ENCODE results near the gene RDH13. TPM values are rescaled to one million over a fixed set of nuclear protein-coding genes. Genes with fewer than 3 reads are reported as not detected.

RDH13 gene
- total and polyA plus RNA-seq, 2 of the 8 experiments (the other 6 are each of a cell fraction or from before 2014, with no cell fraction given) = 15.9 to 31.5 TPM

DNA sequence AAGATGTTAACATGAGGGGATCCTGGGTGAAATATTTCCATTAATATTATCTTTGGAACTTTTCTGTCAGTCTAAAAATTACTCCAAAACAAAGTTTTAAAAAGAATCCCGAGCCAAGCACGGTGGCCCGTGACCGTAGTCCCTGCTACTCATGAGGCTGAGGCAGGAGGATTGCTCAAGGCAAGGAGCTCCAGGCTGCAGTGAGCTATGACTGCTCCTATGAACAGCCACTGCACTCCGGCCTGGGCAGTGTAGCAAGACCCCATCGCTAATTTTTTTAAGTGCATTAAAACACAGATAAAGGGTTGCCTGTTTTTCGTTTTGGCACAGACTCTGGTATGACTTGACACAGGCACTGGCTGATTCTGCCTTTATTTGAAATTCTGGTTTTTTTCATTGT is 31.8 kb downstream of the RDH13 start:
- Histone ChIP-seq H3K27me3 (replicated peaks in 1 of 4; ENCODE audit: control insufficient read depth in 3 of 4, extremely low read depth in 1 of 4, insufficient read depth in 3 of 4, low read length in 3 of 4) (no peaks in the 10 kb centered on the region), H2AK5ac (ENCODE audit: low read depth, low read length) (no peak overlapping the region), H3K79me2 (ENCODE audit: control insufficient read depth in 1 of 2, insufficient read depth in 2 of 2, low read length in 2 of 2) (peaks cover 0 to 22% of the 10 kb centered on the region in 2 experiments; a peak in 1 of 4 replicates), H3K79me1 (ENCODE audit: low read depth, low read length) (peaks cover 3% of the 10 kb centered on the region; the same call in 1 of the 2 replicates), H3K56ac (replicated peaks; ENCODE audit: insufficient read length, low read depth, low read length) (no peak overlapping the region), H2BK15ac (ENCODE audit: low read length) (no peak overlapping the region), H3K4me2 (ENCODE audit: insufficient read depth in 1 of 2, low read depth in 2 of 2, low read length in 2 of 2) (no peak overlapping the region), H4K8ac (ENCODE audit: extremely low read depth, insufficient read depth, low read length) (no peak overlapping the region), H4K20me1 (replicated peaks in 1 of 2; ENCODE audit: control insufficient read depth in 1 of 2, insufficient read depth in 2 of 2, low read length in 2 of 2) (peaks cover 2 to 3% of the 10 kb centered on the region in 2 experiments), H3K9me3 (ENCODE audit: insufficient read depth in 2 of 2, low read depth in 1 of 2, low read length in 1 of 2) (no peaks in the 10 kb centered on the region; a peak in 1 of 4 replicates), H2AFZ (ENCODE audit: low read length) (no peak overlapping the region), H3K14ac (ENCODE audit: insufficient read length) (no peak overlapping the region), H3K23me2 (ENCODE audit: low read depth, low read length) (no peaks in the 10 kb centered on the region; the same call in 1 of the 2 replicates), H3K23ac (ENCODE audit: insufficient read length) (no peak overlapping the region), H4K91ac (replicated peaks; ENCODE audit: insufficient read length, low read length) (no peak overlapping the region), H3K36me3 (ENCODE audit: control insufficient read depth in 2 of 4, insufficient read depth in 4 of 4, low read length in 3 of 4) (no peaks in the 10 kb centered on the region), H3K4me1 (replicated peaks in 1 of 4; ENCODE audit: control insufficient read depth in 3 of 4, insufficient read depth in 4 of 4, low read length in 3 of 4) (no peaks in the 10 kb centered on the region), H4K5ac (ENCODE audit: insufficient read length, low read depth, low read length) (no peak overlapping the region), H2BK5ac (ENCODE audit: low read depth, low read length) (no peak overlapping the region), H3K4ac (replicated peaks; ENCODE audit: insufficient read length, low read depth, low read length) (no peak overlapping the region), H3K4me3 (ENCODE audit: extremely low read depth in 1 of 4, insufficient read depth in 2 of 4, low read depth in 3 of 4, low read length in 4 of 4) (no peak overlapping the region), H2BK20ac (ENCODE audit: low read length) (no peak overlapping the region), H3K9ac (replicated peaks in 1 of 4; ENCODE audit: extremely low read depth in 1 of 4, low read depth in 3 of 4, low read length in 3 of 4) (no peak overlapping the region), H3K18ac (ENCODE audit: extremely low read depth, low read length) (no peak overlapping the region), H3K27ac (ENCODE audit: low read depth, low read length) (no peak overlapping the region), H2BK12ac (ENCODE audit: low read depth, low read length) (no peak overlapping the region), H2BK120ac (replicated peaks; ENCODE audit: low read depth, low read length) (no peak overlapping the region)
- no peak for DNase-seq (ENCODE audit: low read depth in 1 of 2, low spot score in 2 of 2)
- CTCF ChIA-PET (ENCODE audit: partially characterized antibody) = interaction anchor here (0.8 to 0.9 kb wide), 2 partner anchors 11 to 34 kb away, joined by 3 to 4 read pairs; no protein-coding TSS in a partner anchor
- FAIRE-seq = no peak
- 95% methylated on average over 7 of the region's 7 CpGs; no CpG with 5 or more reads in 1 of the 2 experiments for WGBS, 2 experiments (ENCODE audit: extremely low coverage in 1 of 2, insufficient coverage in 1 of 2, insufficient read length in 1 of 2, insufficient replicate concordance in 2 of 2, low coverage in 1 of 2, low lambda C conversion rate in 2 of 2, missing lambda C conversion rate in 1 of 2)
- TF ChIP-seq FOSL1 (IDR thresholded peaks at IDR 0.05; ENCODE audit: insufficient read depth, low read depth, low read length) (no peak), SIX5 (IDR thresholded peaks at IDR 0.05; ENCODE audit: low read depth, low read length) (no peak), GABPA (IDR thresholded peaks at IDR 0.05; ENCODE audit: borderline replicate concordance, insufficient read depth, low read length) (no peak), RNF2 (IDR thresholded peaks at IDR 0.05; ENCODE audit: borderline replicate concordance, low read depth, low read length, missing control alignments, poor library complexity, severe bottlenecking) (no peak)
- TF ChIP-seq, protein P1, sequence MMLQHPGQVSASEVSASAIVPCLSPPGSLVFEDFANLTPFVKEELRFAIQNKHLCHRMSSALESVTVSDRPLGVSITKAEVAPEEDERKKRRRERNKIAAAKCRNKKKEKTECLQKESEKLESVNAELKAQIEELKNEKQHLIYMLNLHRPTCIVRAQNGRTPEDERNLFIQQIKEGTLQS (IDR thresholded peaks at IDR 0.05; ENCODE audit: insufficient read depth, low read depth, low read length) = no peak
- POLR2A ChIA-PET (ENCODE audit: partially characterized antibody) = interaction anchor here (1.8 kb wide), 1 partner anchor 21 kb away, joined by 4 read pairs; no protein-coding TSS in a partner anchor
